OCI-LY3 (cell line): ENCODE measurements around the gene CPEB3.

Source experiments
- H2AFZ ChIP-seq: fragments of 200-600, 300-600 bp; shearing (Covaris generic); 2 replicates; pipeline ENCODE4 v1.6.0; 2014; ENCODE audit warnings: antibody characterized with exemption, low read depth, low read length
- H3K27ac ChIP-seq: fragments of 200-600, 300-600 bp; sonication (generic); 2 replicates; pipeline ENCODE4 v1.5.1; 2014; ENCODE audit warnings: mild to moderate bottlenecking, low read length, moderate library complexity, mixed read lengths
- H3K27me3 ChIP-seq: fragments of 200-600, 300-600 bp; sonication (generic); 2 replicates; pipeline ENCODE4 v1.6.1; 2014; ENCODE audit warnings: low read depth, low read length, mixed read lengths
- H3K36me3 ChIP-seq: fragments of 200-600, 300-600 bp; sonication (generic); replicated peaks from 2 replicates; pipeline ENCODE3; 2014; ENCODE audit warnings: low read depth, low read length, mixed read lengths
- H3K4me1 ChIP-seq: fragments of 300-600, 200-600 bp; sonication (generic); 2 replicates; pipeline ENCODE4 v1.6.1; 2014; ENCODE audit warnings: low read length, mixed read lengths
- H3K4me2 ChIP-seq: fragments of 200-600, 300-600 bp; sonication (generic); 2 replicates; pipeline ENCODE4 v1.6.1; 2014; ENCODE audit warnings: low read length, mixed read lengths
- H3K4me3 ChIP-seq: fragments of 300-600, 200-600 bp; sonication (generic); 2 replicates; pipeline ENCODE4 v1.5.1; 2014; ENCODE audit warnings: antibody characterized with exemption, mild to moderate bottlenecking, low read length, moderate library complexity
- H3K79me2 ChIP-seq: fragments of 300-600, 200-600 bp; shearing (Covaris generic); 2 replicates; pipeline ENCODE4 v1.6.1; 2014; ENCODE audit warnings: mild to moderate bottlenecking, low read length, mixed read lengths
- H3K9ac ChIP-seq: fragments of 300-600, 200-600 bp; shearing (Covaris generic); 2 replicates; pipeline ENCODE4 v1.6.0; 2014; ENCODE audit warnings: mild to moderate bottlenecking, low read length, moderate library complexity
- H3K9me3 ChIP-seq: fragments of 200-600, 300-600 bp; shearing (Covaris generic); 2 replicates; pipeline ENCODE4 v1.6.1; 2014; ENCODE audit warnings: low read length, mixed read lengths; ENCODE audit not compliant: insufficient read depth
- H4K20me1 ChIP-seq: fragments of 200-600, 300-600 bp; sonication (generic); 2 replicates; pipeline ENCODE4 v1.6.1; 2016; ENCODE audit warnings: low read length, mixed read lengths; ENCODE audit not compliant: insufficient read depth
- EZH2phosphoT487 ChIP-seq: fragments of 200-600 bp; shearing (Covaris generic); IDR thresholded peaks from 2 replicates; pipeline ENCODE4 v1.6.1; 2018; ENCODE audit warnings: antibody characterized with exemption, mixed run types, low read depth
- TF ChIP-seq, protein P1 (sequence below): fragments of 200-600, 300-600 bp; sonication (generic); IDR thresholded peaks from 2 replicates; pipeline ENCODE4 v1.5.1; 2014; ENCODE audit warnings: antibody characterized with exemption, low read length, low read depth

The CPEB3 gene

DNA sequence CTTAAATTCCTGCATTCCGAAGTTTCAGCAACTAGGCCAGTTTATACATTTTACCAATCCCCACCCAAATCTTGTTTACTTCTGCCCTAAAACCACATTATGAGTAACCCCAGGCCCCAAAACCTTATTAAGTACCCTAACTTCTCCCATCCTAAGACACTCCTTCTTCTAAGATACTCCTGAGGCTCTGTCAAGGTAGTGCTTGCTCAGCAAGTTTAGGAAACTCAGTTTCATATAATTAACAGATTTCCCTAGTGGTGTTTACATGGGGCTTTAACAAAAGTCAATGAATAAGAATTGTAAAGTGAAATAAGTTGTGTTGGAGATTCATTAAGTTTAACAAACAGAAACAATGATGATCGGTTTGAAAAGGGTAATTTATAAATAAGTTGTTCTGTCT is 77.8 kb downstream of the CPEB3 start:
- Histone ChIP-seq H3K9me3 (no peaks in the 10 kb centered on the region), H3K4me2 (no peak overlapping the region), H3K27ac (no peak overlapping the region), H3K27me3 (no peaks in the 10 kb centered on the region), H3K4me3 (no peak overlapping the region), H3K4me1 (peaks cover 31% of the 10 kb centered on the region), H4K20me1 (no peaks in the 10 kb centered on the region), H3K9ac (no peak overlapping the region), H2AFZ (no peak overlapping the region), H3K79me2 (no peaks in the 10 kb centered on the region), H3K36me3 (no peaks in the 10 kb centered on the region)
- TF ChIP-seq EZH2phosphoT487 = no peak
- TF ChIP-seq, protein P1, sequence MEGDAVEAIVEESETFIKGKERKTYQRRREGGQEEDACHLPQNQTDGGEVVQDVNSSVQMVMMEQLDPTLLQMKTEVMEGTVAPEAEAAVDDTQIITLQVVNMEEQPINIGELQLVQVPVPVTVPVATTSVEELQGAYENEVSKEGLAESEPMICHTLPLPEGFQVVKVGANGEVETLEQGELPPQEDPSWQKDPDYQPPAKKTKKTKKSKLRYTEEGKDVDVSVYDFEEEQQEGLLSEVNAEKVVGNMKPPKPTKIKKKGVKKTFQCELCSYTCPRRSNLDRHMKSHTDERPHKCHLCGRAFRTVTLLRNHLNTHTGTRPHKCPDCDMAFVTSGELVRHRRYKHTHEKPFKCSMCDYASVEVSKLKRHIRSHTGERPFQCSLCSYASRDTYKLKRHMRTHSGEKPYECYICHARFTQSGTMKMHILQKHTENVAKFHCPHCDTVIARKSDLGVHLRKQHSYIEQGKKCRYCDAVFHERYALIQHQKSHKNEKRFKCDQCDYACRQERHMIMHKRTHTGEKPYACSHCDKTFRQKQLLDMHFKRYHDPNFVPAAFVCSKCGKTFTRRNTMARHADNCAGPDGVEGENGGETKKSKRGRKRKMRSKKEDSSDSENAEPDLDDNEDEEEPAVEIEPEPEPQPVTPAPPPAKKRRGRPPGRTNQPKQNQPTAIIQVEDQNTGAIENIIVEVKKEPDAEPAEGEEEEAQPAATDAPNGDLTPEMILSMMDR = no peak

GRCh38 chr10:92208736-92209135 is 82.1 kb downstream of the CPEB3 start:
- no peaks in the 10 kb centered on the region for H3K79me2 ChIP-seq
- no peak overlapping the region for H3K4me3 ChIP-seq
- no peak overlapping the region for H3K27ac ChIP-seq
- no peaks in the 10 kb centered on the region for H3K36me3 ChIP-seq
- H3K9me3 ChIP-seq = no peaks in the 10 kb centered on the region
- H4K20me1 ChIP-seq = no peaks in the 10 kb centered on the region
- H3K4me2 ChIP-seq = no peak overlapping the region
- H2AFZ ChIP-seq = no peak overlapping the region
- no peak for TF ChIP-seq EZH2phosphoT487
- TF ChIP-seq, protein P1 = no peak
- peaks cover 31% of the 10 kb centered on the region for H3K4me1 ChIP-seq
- H3K9ac ChIP-seq = no peak overlapping the region
- no peaks in the 10 kb centered on the region for H3K27me3 ChIP-seq

DNA sequence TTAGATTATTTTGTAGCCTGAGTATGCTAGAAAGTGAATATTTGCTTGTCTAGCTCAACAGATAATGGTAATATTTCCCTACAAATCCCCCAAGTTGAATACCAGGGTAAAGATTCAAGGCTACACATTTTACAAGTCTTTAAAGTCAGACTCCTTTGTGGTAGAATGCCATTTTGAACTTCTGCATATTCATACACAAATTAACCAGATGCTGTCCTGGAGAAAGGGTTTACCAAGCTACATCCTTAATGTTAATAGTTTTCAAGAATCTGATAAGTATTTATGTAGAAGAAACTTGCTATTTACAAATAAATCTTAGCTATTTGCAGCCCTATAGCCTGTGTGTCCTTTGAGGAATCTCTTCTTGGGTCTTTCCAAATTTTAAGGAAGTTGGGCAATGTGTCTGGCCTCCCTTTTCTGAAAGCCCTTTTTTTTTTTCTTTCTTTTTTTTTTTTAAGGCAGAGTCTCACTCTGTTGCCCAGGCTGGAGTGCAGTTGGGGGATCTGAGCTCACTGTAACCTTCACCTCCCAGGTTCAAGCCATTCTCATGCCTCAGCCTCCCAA is 82.6 kb downstream of the CPEB3 start:
- Histone ChIP-seq H3K4me2 (no peak overlapping the region), H3K79me2 (no peaks in the 10 kb centered on the region), H3K4me1 (peaks cover 31% of the 10 kb centered on the region)

DNA sequence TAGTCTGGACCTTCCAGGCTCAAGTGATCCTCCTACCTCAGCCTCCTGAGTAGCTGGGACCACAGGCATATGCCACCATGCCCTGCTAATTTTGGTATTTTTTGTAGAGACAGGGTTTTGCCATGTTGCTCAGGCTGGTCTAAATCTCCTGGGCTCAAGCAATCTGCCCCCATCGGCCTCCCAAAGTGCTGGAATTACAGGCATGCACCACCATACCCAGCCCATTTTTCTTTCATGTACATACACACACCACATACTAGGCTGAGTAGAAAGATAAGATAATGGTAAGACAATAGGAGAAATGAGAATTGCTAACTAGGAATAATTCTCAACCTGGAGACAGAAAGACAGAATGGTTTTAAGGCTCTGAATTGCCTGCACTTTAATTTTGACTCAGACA is 83.8 kb downstream of the CPEB3 start:
- Histone ChIP-seq H3K27ac (no peak overlapping the region), H3K36me3 (no peaks in the 10 kb centered on the region), H3K79me2 (no peaks in the 10 kb centered on the region), H4K20me1 (no peaks in the 10 kb centered on the region), H3K27me3 (no peaks in the 10 kb centered on the region), H3K4me1 (peaks cover 30% of the 10 kb centered on the region), H3K4me2 (no peak overlapping the region), H3K9ac (no peak overlapping the region), H3K4me3 (no peak overlapping the region), H3K9me3 (no peaks in the 10 kb centered on the region), H2AFZ (no peak overlapping the region)
- TF ChIP-seq, protein P1 = no peak
- TF ChIP-seq EZH2phosphoT487 = no peak

More for the DNA sequence above, 82.6 kb downstream of the CPEB3 start:
- TF ChIP-seq, protein P1 = no peak
- TF ChIP-seq EZH2phosphoT487 = no peak
- no peaks in the 10 kb centered on the region for H4K20me1 ChIP-seq
- H3K9me3 ChIP-seq = no peaks in the 10 kb centered on the region
- no peak overlapping the region for H3K27ac ChIP-seq
- no peak overlapping the region for H3K4me3 ChIP-seq
- H3K36me3 ChIP-seq = no peaks in the 10 kb centered on the region
- H2AFZ ChIP-seq = no peak overlapping the region
- H3K9ac ChIP-seq = no peak overlapping the region
- no peaks in the 10 kb centered on the region for H3K27me3 ChIP-seq
